Ovary (tissue), 9 donors: ENCODE results near the gene LTB. TPM values are rescaled to one million over a fixed set of nuclear protein-coding genes. Genes with fewer than 3 reads are reported as not detected.

Experiments used
- DNase-seq, 5 donors: peaks; one replicate each; pipeline ENCODE4 v3.0.0-alpha.2; 2019 to 2020
- H3K27ac ChIP-seq, 2 donors: fragments of 200-600 bp; one replicate each; pipeline versions ENCODE4 v1.5.1 to v1.8.0; 2019 to 2022
- H3K27me3 ChIP-seq: fragments of 200-600 bp; one replicate; pipeline ENCODE4 v1.8.0; 2022
- H3K36me3 ChIP-seq: fragments of 200-600 bp; sonication (generic); one replicate; pipeline ENCODE4 v1.5.1; 2019
- H3K4me1 ChIP-seq: one replicate; pipeline ENCODE4 v1.8.1; 2013; ENCODE audit warnings: mild to moderate bottlenecking, moderate library complexity; ENCODE audit not compliant: insufficient read depth
- H3K4me3 ChIP-seq: fragments of 200-600 bp; sonication (generic); one replicate; pipeline ENCODE4 v1.5.1; 2017
- H3K9me3 ChIP-seq, 2 donors: fragments of 200-600 bp in 1 of 2; sonication (generic) in 1 of 2; one replicate each; pipeline versions ENCODE4 v1.5.1 to v1.8.1; 2013 to 2019; ENCODE audit warnings: mild to moderate bottlenecking in 1 of 2, moderate library complexity in 1 of 2
- CTCF ChIP-seq, 3 donors: fragments of 450-650 bp in 2 of 3; fragments of 200-600 bp in 1 of 3; IDR thresholded peaks; one replicate each; pipeline versions ENCODE4 v1.5.1 to v1.8.0; 2016 to 2022; ENCODE audit warnings: antibody characterized with exemption in 3 of 3, mild to moderate bottlenecking in 1 of 3
- EP300 ChIP-seq: sonication (generic); formaldehyde crosslinking; IDR thresholded peaks from one replicate; pipeline ENCODE4 v1.6.1; 2017; ENCODE audit warnings: antibody characterized with exemption
- POLR2A ChIP-seq: fragments of 450-650 bp; IDR thresholded peaks from one replicate; pipeline ENCODE4 v1.6.1; 2017; ENCODE audit warnings: antibody characterized with exemption, mild to moderate bottlenecking, moderate library complexity
- WGBS, 3 donors: extraction: QIAGEN DNeasy Blood & Tissue Kit in 1 of 3; methylation state at CpG; one replicate each; pipeline versions ENCODE4 v1.1.5 to v1.1.7; 2013 to 2017; 5-methylcytosine and 5-hydroxymethylcytosine counted together
- intact Hi-C, 4 donors: fragments of 100-400 bp; cut with DNase I; formaldehyde crosslinking; loops; one replicate each; pipeline versions ENCODE4 v1.11.0 to v1.15.1; 2022 to 2023
- polyA plus RNA-seq, 2 donors: library from polyadenylated mRNA; stranded (reverse); fragments of 200-250 nt in 1 of 2; fragments of 350-450 nt in 1 of 2; fragmentation: Illumina TruSeq in 1 of 2; extraction: RNeasy Lipid Tissue Mini Kit (QIAGEN cat#74804) in 1 of 2; gene quantifications; one replicate each; pipeline ENCODE4 v1.2.3, GENCODE V29; 2013 to 2014
- small RNA-seq: library from RNA; depleted of rRNA; stranded (forward); fragments of <200 nt; gene quantifications from one replicate; pipeline ENCODE3, GENCODE V24; 2016
- total RNA-seq, 7 donors: library from RNA; depleted of rRNA in 2 of 7; stranded (reverse); fragments of >200 nt in 2 of 7; fragmentation: NEBNext Ultra II Directional in 3 of 7; extraction: Animal tissue kit (Norgen Biotek cat#: 25700) in 3 of 7; gene quantifications; one replicate each; pipeline versions ENCODE4 v1.1.0 to v1.2.4, GENCODE V29; 2016 to 2023
- donor health status: DM: no; HTN: no; CAD: no; lungs with moderate emphysema.
- donor health status: DM: no; HTN: no; CAD: no.
- donor health status: Bipolar disorder and iron deficiency.
- donor health status: DM: yes; HTN: yes; CAD: no.
- donor health status: DM: no; HTN: no; CAD: no.
- donor health status: DM: yes; HTN: yes; CAD: no.

LTB gene
- total and polyA plus RNA-seq, 9 donors: 0.42 to 1.8 (median 0.60) TPM; not detected in 3

- TF ChIP-seq CTCF (IDR thresholded peaks at IDR 0.05): no peak
- TF ChIP-seq POLR2A: no peak
- no peak for TF ChIP-seq EP300
- Histone ChIP-seq H3K9me3 (no peaks in the 10 kb centered on the region), H3K4me1 (peaks cover 3% of the 10 kb centered on the region), H3K36me3 (no peaks in the 10 kb centered on the region), H3K4me3 (no peak overlapping the region), H3K27me3 (no peaks in the 10 kb centered on the region), H3K27ac (no peak overlapping the region)
- DNase-seq: no peak
- intact Hi-C loops: no loop called here
- WGBS, 3 donors: 64 to 70% (median 65%) methylated on average over 9 of the region's 9 CpGs
Observed at GRCh38 chr6:31531771-31532643, 50.2 kb downstream of the LTB start.

- intact Hi-C loops: no loop called here
- no peaks in the 10 kb centered on the region for H3K36me3 ChIP-seq
- TF ChIP-seq CTCF (IDR thresholded peaks at IDR 0.05) (no peak), POLR2A (no peak), EP300 (no peak)
- peaks cover 3% of the 10 kb centered on the region for H3K4me1 ChIP-seq
- no peak overlapping the region for H3K27ac ChIP-seq
- no peak for DNase-seq
- H3K4me3 ChIP-seq: no peak overlapping the region
- H3K9me3 ChIP-seq: no peaks in the 10 kb centered on the region
- 72 to 87% (median 75%) methylated on average over 7 of the region's 7 CpGs for WGBS, 3 donors
- no peaks in the 10 kb centered on the region for H3K27me3 ChIP-seq
Observed at GRCh38 chr6:31531162-31531561, 51.1 kb downstream of the LTB start.

- Histone ChIP-seq H3K9me3 (no peaks in the 10 kb centered on the region), H3K4me1 (peaks cover 3% of the 10 kb centered on the region), H3K27ac (no peak overlapping the region), H3K36me3 (no peaks in the 10 kb centered on the region), H3K4me3 (no peak overlapping the region), H3K27me3 (no peaks in the 10 kb centered on the region)
- DNase-seq: no peak
- no peak for TF ChIP-seq CTCF (IDR thresholded peaks at IDR 0.05)
- no peak for TF ChIP-seq POLR2A
- TF ChIP-seq EP300: no peak
- intact Hi-C loops: no loop called here
- WGBS, 3 donors: 54 to 57% (median 55%) methylated on average over 6 of the region's 6 CpGs
Observed at GRCh38 chr6:31530659-31531058, 51.6 kb downstream of the LTB start.

Small RNA genes lying within 50 kb of the gene (small RNA-seq; reads per million reads assigned to genes)
- gene SNORA38 (2.1 reads per million, percentile 72 among the genes with 10 or more reads in this experiment), gene SNORD117 (164 reads per million, percentile 92 among the genes with 10 or more reads in this experiment), gene SNORD84 (not detected), gene UQCRHP1 (not detected)

Other genes starting within 250 kb of the LTB start
Only the 30 nearest of the 35 such genes appear.
- gene MICA, start 178.8 kb downstream of the LTB start, total RNA-seq: 10 to 100 TPM; 15.8 to 48.9 (median 24.5) TPM
- gene MICA, start 178.8 kb downstream of the LTB start, polyA plus RNA-seq: 10 to 100 TPM; 31.1 to 33.2 TPM
- gene MICB, start 84.3 kb downstream of the LTB start, total RNA-seq: 1 to 10 TPM in 4 of 7 donors, under 1 TPM in 3; 0.57 to 1.7 (median 1.3) TPM
- gene MICB, start 84.3 kb downstream of the LTB start, polyA plus RNA-seq: 10 to 100 TPM in 1 of 2 donors, under 1 TPM in 1; 0.48 to 10.6 TPM
- gene MCCD1, start 53.5 kb downstream of the LTB start, total RNA-seq: not detected
- not detected for gene MCCD1, start 53.5 kb downstream of the LTB start, polyA plus RNA-seq
- gene DDX39B, start 40.4 kb downstream of the LTB start, total RNA-seq: 100 to 1,000 TPM; 212 to 404 (median 362) TPM
- gene DDX39B, start 40.4 kb downstream of the LTB start, polyA plus RNA-seq: 100 to 1,000 TPM; 219 to 278 TPM
- 1 to 10 TPM in 6 of 7 donors, under 1 TPM in 1; 0.93 to 3.7 (median 2.3) TPM for gene ATP6V1G2, start 35.8 kb downstream of the LTB start, total RNA-seq
- 1 to 10 TPM; 3.0 to 9.3 TPM for gene ATP6V1G2, start 35.8 kb downstream of the LTB start, polyA plus RNA-seq
- 10 to 100 TPM; 23.6 to 32.4 (median 27.5) TPM for gene NFKBIL1, start 34.8 kb downstream of the LTB start, total RNA-seq
- 10 to 100 TPM in 1 of 2 donors, 1 to 10 TPM in 1; 8.2 to 46.0 TPM for gene NFKBIL1, start 34.8 kb downstream of the LTB start, polyA plus RNA-seq
- gene LTA, start 10.1 kb downstream of the LTB start, total RNA-seq: 1 to 10 TPM in 1 of 7 donors, under 1 TPM in 1, not detected in 5; 0.18 to 1.3 TPM
- under 1 TPM; 0.17 to 0.43 TPM for gene LTA, start 10.1 kb downstream of the LTB start, polyA plus RNA-seq
- 1 to 10 TPM in 2 of 7 donors, under 1 TPM in 3, not detected in 2; 0.24 to 3.0 (median 0.56) TPM for gene TNF, start 6.9 kb downstream of the LTB start, total RNA-seq
- gene TNF, start 6.9 kb downstream of the LTB start, polyA plus RNA-seq: 1 to 10 TPM in 1 of 2 donors, not detected in 1; 1.0 TPM
- 10 to 100 TPM in 3 of 7 donors, 1 to 10 TPM in 4; 3.8 to 34.0 (median 8.6) TPM for gene LST1, start 3.9 kb upstream of the LTB start, total RNA-seq
- 10 to 100 TPM in 1 of 2 donors, 1 to 10 TPM in 1; 8.1 to 12.2 TPM for gene LST1, start 3.9 kb upstream of the LTB start, polyA plus RNA-seq
- gene NCR3, start 10.6 kb upstream of the LTB start, total RNA-seq: under 1 TPM in 1 of 7 donors, not detected in 6; 0.59 TPM
- under 1 TPM in 1 of 2 donors, not detected in 1; 0.27 TPM for gene NCR3, start 10.6 kb upstream of the LTB start, polyA plus RNA-seq
- gene AIF1, start 32.8 kb upstream of the LTB start, total RNA-seq: 10 to 100 TPM in 4 of 7 donors, 1 to 10 TPM in 3; 4.5 to 26.6 (median 12.9) TPM
- gene AIF1, start 32.8 kb upstream of the LTB start, polyA plus RNA-seq: 10 to 100 TPM; 24.5 to 82.4 TPM
- gene PRRC2A, start 38.3 kb upstream of the LTB start, total RNA-seq: 100 to 1,000 TPM in 5 of 7 donors, 10 to 100 TPM in 2; 48.5 to 222 (median 180) TPM
- 100 to 1,000 TPM in 1 of 2 donors, 10 to 100 TPM in 1; 64.8 to 104 TPM for gene PRRC2A, start 38.3 kb upstream of the LTB start, polyA plus RNA-seq
- gene BAG6, start 70.2 kb upstream of the LTB start, total RNA-seq: 100 to 1,000 TPM; 113 to 246 (median 209) TPM
- 100 to 1,000 TPM; 140 to 170 TPM for gene BAG6, start 70.2 kb upstream of the LTB start, polyA plus RNA-seq
- gene APOM, start 73.5 kb upstream of the LTB start, total RNA-seq: 1 to 10 TPM; 1.3 to 7.2 (median 4.0) TPM
- gene APOM, start 73.5 kb upstream of the LTB start, polyA plus RNA-seq: 1 to 10 TPM; 1.5 to 7.7 TPM
- 10 to 100 TPM; 13.9 to 26.2 (median 22.6) TPM for gene C6orf47, start 78.4 kb upstream of the LTB start, total RNA-seq
- 10 to 100 TPM; 15.9 to 17.6 TPM for gene C6orf47, start 78.4 kb upstream of the LTB start, polyA plus RNA-seq
- 10 to 100 TPM; 14.6 to 19.9 (median 16.5) TPM for gene GPANK1, start 82.6 kb upstream of the LTB start, total RNA-seq
- gene GPANK1, start 82.6 kb upstream of the LTB start, polyA plus RNA-seq: 10 to 100 TPM; 25.1 to 26.6 TPM
- 100 to 1,000 TPM; 120 to 258 (median 139) TPM for gene CSNK2B, start 83.7 kb upstream of the LTB start, total RNA-seq
- gene CSNK2B, start 83.7 kb upstream of the LTB start, polyA plus RNA-seq: 100 to 1,000 TPM; 186 to 240 TPM
- 10 to 100 TPM in 5 of 7 donors, 1 to 10 TPM in 2; 8.5 to 28.4 (median 13.1) TPM for gene LY6G5B, start 87.6 kb upstream of the LTB start, total RNA-seq
- gene LY6G5B, start 87.6 kb upstream of the LTB start, polyA plus RNA-seq: 10 to 100 TPM; 11.4 to 15.0 TPM
- gene LY6G5C, start 98.6 kb upstream of the LTB start, total RNA-seq: 1 to 10 TPM in 6 of 7 donors, not detected in 1; 1.2 to 2.3 (median 2.0) TPM
- 1 to 10 TPM; 2.7 to 3.7 TPM for gene LY6G5C, start 98.6 kb upstream of the LTB start, polyA plus RNA-seq
- gene ABHD16A, start 120.9 kb upstream of the LTB start, total RNA-seq: 10 to 100 TPM; 31.1 to 60.4 (median 37.6) TPM
- gene ABHD16A, start 120.9 kb upstream of the LTB start, polyA plus RNA-seq: 10 to 100 TPM; 25.4 to 35.2 TPM
- not detected for gene LY6G6F, start 124.4 kb upstream of the LTB start, total RNA-seq
- gene LY6G6F, start 124.4 kb upstream of the LTB start, polyA plus RNA-seq: not detected
- gene LY6G6D, start 132.9 kb upstream of the LTB start, total RNA-seq: not detected
- gene LY6G6D, start 132.9 kb upstream of the LTB start, polyA plus RNA-seq: not detected
- 1 to 10 TPM in 2 of 7 donors, not detected in 5; 1.0 to 4.9 TPM for gene LY6G6C, start 139.3 kb upstream of the LTB start, total RNA-seq
- under 1 TPM in 1 of 2 donors, not detected in 1; 0.17 TPM for gene LY6G6C, start 139.3 kb upstream of the LTB start, polyA plus RNA-seq
- under 1 TPM in 3 of 7 donors, not detected in 4; 0.15 to 0.94 (median 0.69) TPM for gene MPIG6B, start 140.9 kb upstream of the LTB start, total RNA-seq
- under 1 TPM; 0.06 to 0.60 TPM for gene MPIG6B, start 140.9 kb upstream of the LTB start, polyA plus RNA-seq
- 100 to 1,000 TPM in 3 of 7 donors, 10 to 100 TPM in 4; 61.2 to 139 (median 95.2) TPM for gene DDAH2, start 146.9 kb upstream of the LTB start, total RNA-seq
- gene DDAH2, start 146.9 kb upstream of the LTB start, polyA plus RNA-seq: 100 to 1,000 TPM in 1 of 2 donors, 10 to 100 TPM in 1; 23.9 to 127 TPM
- gene CLIC1, start 154.1 kb upstream of the LTB start, total RNA-seq: 100 to 1,000 TPM; 128 to 208 (median 184) TPM
- 100 to 1,000 TPM; 199 to 473 TPM for gene CLIC1, start 154.1 kb upstream of the LTB start, polyA plus RNA-seq
- 10 to 100 TPM in 4 of 7 donors, 1 to 10 TPM in 3; 8.6 to 19.1 (median 14.5) TPM for gene MSH5, start 157.6 kb upstream of the LTB start, total RNA-seq
- gene MSH5, start 157.6 kb upstream of the LTB start, polyA plus RNA-seq: 1 to 10 TPM; 4.8 to 7.8 TPM
- gene SAPCD1, start 180.2 kb upstream of the LTB start, total RNA-seq: 1 to 10 TPM in 5 of 7 donors, under 1 TPM in 1, not detected in 1; 0.94 to 5.2 (median 3.6) TPM
- gene SAPCD1, start 180.2 kb upstream of the LTB start, polyA plus RNA-seq: 1 to 10 TPM; 1.6 to 2.9 TPM
- 10 to 100 TPM in 1 of 7 donors, 1 to 10 TPM in 5, under 1 TPM in 1; 0.48 to 25.2 (median 1.7) TPM for gene VWA7, start 194.9 kb upstream of the LTB start, total RNA-seq
- gene VWA7, start 194.9 kb upstream of the LTB start, polyA plus RNA-seq: under 1 TPM; 0.18 to 0.62 TPM
- 10 to 100 TPM; 16.0 to 73.6 (median 44.1) TPM for gene VARS1, start 213.3 kb upstream of the LTB start, total RNA-seq
- gene VARS1, start 213.3 kb upstream of the LTB start, polyA plus RNA-seq: 10 to 100 TPM; 21.1 to 29.8 TPM